Stomach smooth muscle (tissue), 2 donors: Measurements from ENCODE around the gene PRKCSH.
"Not testable (repeated sequence)": the region's sequence is repeated elsewhere in the genome, so short reads cannot be mapped to it uniquely, and the experiment has no call there.

Experiments used
- H3K27ac ChIP-seq: one replicate; pipeline ENCODE4 v1.7.0; 2013; ENCODE audit warnings: mild to moderate bottlenecking, low read length, inconsistent platforms
- H3K27me3 ChIP-seq, 2 donors: one replicate each; pipeline ENCODE4 v1.7.0; 2013; ENCODE audit warnings: low read length in 2 of 2; ENCODE audit not compliant: insufficient read depth in 2 of 2, control insufficient read depth in 1 of 2
- H3K36me3 ChIP-seq, 2 donors: one replicate each; pipeline ENCODE4 v1.7.0; 2013; ENCODE audit warnings: low read length in 2 of 2; ENCODE audit not compliant: control insufficient read depth in 2 of 2, insufficient read depth in 2 of 2
- H3K4me1 ChIP-seq: one replicate; pipeline ENCODE4 v1.7.0; 2013; ENCODE audit warnings: low read length; ENCODE audit not compliant: control insufficient read depth, insufficient read depth
- H3K4me3 ChIP-seq, 2 donors: one replicate each; pipeline ENCODE4 v1.7.0; 2013; ENCODE audit warnings: low read length in 2 of 2
- H3K9ac ChIP-seq, 2 donors: one replicate each; pipeline ENCODE4 v1.7.0; 2013; ENCODE audit warnings: low read length in 2 of 2, mild to moderate bottlenecking in 1 of 2
- H3K9me3 ChIP-seq, 2 donors: one replicate each; pipeline ENCODE4 v1.7.0; 2013; ENCODE audit warnings: low read length in 2 of 2; ENCODE audit not compliant: control insufficient read depth in 2 of 2
- donor health status: healthy.
- donor health status: Pancreatic carcinoma.

PRKCSH gene

DNA sequence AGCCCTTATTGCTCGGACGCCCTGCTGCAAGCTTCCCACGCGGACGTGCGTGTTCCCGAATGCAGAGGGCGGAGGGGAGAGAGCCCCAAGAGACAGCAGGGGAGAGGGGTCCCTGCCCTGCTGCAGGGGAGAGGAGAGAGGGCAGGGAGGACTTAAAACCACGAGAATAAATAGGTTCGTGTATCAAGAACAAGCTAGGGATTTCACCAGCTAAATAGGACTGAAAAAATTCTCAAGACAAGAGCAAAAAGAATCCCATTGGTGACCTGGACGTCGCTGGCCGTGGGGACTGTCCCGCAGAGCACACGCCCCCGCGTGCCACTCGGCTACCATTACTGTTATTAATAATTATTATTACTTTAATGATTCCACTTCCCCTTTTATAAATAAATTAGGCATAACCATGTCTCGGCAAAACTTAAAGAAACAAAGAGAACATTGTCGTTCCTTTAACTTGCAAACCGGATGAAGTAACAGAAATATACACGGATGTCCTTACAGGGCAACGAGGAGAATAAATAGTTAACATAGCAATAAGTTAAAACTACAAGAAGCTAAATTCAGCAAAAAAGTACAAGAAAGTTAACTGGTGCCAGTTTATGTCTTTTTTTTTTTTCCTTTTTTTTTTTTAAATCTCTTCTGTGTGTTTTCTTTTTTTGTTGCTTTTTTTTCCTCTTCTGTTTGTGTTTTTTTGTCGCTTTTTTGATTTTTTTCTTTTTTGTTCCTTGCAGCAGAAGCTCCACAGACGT, 16.6 kb downstream of the PRKCSH start:
- Histone ChIP-seq H3K9me3 (no peaks in the 10 kb centered on the region), H3K4me3 (no peak overlapping the region), H3K9ac (no peak overlapping the region), H3K4me1 (no peaks in the 10 kb centered on the region), H3K36me3 (peaks cover 0 to 8% of the 10 kb centered on the region in 2 donors), H3K27me3 (peaks cover 2 to 5% of the 10 kb centered on the region in 2 donors), H3K27ac (no peak overlapping the region)

DNA sequence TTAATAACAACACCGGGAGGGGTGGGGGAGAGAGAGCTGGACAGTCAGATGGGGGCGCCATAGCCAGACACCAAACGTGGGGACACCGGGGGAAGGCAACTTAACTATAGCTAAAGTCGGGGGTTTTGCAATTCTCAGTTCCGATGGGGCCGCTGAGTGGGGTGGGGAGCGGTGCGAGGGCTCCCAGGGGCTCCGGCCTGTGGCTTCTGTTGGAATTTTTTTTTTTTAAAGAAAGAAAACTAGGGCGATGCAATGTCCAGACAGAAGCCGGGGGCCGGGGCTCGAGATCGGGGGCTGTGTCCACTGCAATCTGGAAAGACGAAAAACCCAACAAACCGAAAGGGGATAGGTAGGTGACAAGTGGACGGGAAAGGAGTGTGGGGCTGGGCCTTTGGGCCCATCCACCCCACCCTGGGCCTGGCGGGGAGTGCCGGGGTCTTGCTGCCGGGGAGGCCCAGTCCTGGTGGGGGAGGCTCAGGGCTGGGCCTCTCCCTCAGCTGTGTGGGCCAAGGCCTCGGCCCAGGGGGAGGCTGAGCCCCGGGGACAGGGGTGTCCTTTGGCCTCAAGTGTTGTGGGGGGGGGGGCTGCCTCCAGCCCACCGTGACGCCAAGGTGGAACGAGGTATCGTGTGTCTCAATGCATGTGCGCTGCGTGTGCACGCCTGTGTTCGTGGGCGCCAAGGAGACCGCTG, 17.3 kb downstream of the PRKCSH start:
- no peak overlapping the region for H3K4me3 ChIP-seq
- no peaks in the 10 kb centered on the region for H3K9me3 ChIP-seq
- no peak overlapping the region for H3K27ac ChIP-seq
- H3K36me3 ChIP-seq: peaks cover 0 to 8% of the 10 kb centered on the region in 2 donors
- H3K4me1 ChIP-seq: no peaks in the 10 kb centered on the region
- H3K27me3 ChIP-seq: peaks cover 2 to 5% of the 10 kb centered on the region in 2 donors
- no peak overlapping the region for H3K9ac ChIP-seq

- no peaks in the 10 kb centered on the region for H3K9me3 ChIP-seq
- no peak overlapping the region for H3K9ac ChIP-seq
- peaks cover 0 to 2% of the 10 kb centered on the region in 2 donors for H3K36me3 ChIP-seq
- no peak overlapping the region for H3K4me3 ChIP-seq
- H3K4me1 ChIP-seq: no peaks in the 10 kb centered on the region
- H3K27ac ChIP-seq: no peak overlapping the region
- peaks cover 5% of the 10 kb centered on the region in 2 donors for H3K27me3 ChIP-seq
Measured at GRCh38 chr19:11453468-11454341, 18.3 kb downstream of the PRKCSH start.

- H3K36me3 ChIP-seq, H3K9ac ChIP-seq, H3K4me1 ChIP-seq, H3K9me3 ChIP-seq, H3K4me3 ChIP-seq, H3K27ac ChIP-seq: not testable (repeated sequence)
- peaks cover 8 to 11% of the 10 kb centered on the region in 2 donors for H3K27me3 ChIP-seq
Measured at GRCh38 chr19:11455233-11455554, 19.8 kb downstream of the PRKCSH start.

DNA sequence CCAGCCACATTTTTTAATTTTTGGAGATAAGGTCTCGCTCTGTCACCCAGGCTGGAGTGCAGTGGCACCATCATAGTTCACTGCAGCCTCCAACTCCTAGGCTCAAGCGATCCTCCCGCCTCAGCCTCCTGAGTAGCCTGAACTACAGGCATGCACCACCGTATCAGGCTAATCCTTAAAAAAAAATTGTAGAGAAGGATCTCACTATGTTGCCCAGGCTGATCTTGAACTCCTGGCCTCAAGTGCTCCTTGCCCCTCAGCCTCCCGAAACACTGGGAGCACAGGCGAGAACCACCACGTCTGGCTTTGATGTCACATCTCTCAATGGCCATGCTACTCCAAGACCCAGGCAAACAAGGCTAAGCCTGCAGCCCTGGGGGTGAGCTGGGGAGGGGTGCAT, 21.2 kb downstream of the PRKCSH start:
- Histone ChIP-seq H3K9me3 (no peaks in the 10 kb centered on the region), H3K27ac (no peak overlapping the region), H3K4me1 (no peaks in the 10 kb centered on the region), H3K4me3 (no peak overlapping the region), H3K9ac (no peak overlapping the region), H3K27me3 (peaks cover 10 to 11% of the 10 kb centered on the region in 2 donors), H3K36me3 (no peaks in the 10 kb centered on the region)

DNA sequence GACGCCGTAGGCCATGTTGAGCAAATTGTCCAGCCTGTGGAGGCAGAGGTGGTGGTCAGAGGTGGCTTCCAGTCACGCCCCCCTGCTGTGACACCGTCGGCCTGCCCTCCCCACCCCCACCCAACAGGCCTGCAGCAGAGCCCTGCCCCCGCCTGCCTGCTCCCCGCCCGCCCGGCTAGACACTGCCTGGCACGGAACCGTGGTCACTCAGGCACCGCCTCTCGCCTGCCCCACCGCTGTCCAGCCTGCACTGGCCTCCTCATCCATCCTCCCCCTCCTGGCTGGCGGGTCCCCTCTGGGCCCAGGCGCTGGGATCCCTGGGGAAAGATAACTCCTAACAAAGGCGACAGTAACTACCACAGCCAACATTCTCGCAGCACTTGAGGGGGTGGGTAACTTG, 21.7 kb downstream of the PRKCSH start:
- Histone ChIP-seq H3K9me3 (no peaks in the 10 kb centered on the region), H3K36me3 (no peaks in the 10 kb centered on the region), H3K9ac (no peak overlapping the region), H3K4me3 (no peak overlapping the region), H3K4me1 (no peaks in the 10 kb centered on the region), H3K27me3 (peaks cover 10 to 11% of the 10 kb centered on the region in 2 donors), H3K27ac (no peak overlapping the region)

DNA sequence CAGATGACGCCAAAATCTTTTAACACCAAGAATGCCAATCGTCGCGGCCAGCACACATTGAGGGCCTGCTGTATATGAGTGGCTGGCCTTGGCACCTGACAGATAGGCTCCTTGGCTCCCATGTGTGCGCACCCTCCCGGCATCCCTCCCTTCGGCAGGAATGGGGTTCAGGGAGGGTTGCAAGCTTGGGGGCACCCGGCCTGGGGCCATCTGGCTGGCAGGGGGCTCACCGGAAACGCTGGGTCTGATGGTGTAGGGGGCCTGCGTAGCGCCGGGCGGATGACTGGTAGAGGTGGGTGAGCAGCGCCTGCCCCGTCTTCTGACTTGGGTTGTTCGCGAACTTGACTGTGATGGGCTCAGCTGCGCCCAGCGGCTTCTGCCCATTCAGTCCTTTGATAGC, 22.4 kb downstream of the PRKCSH start:
- Histone ChIP-seq H3K27ac (no peak overlapping the region), H3K36me3 (no peaks in the 10 kb centered on the region), H3K9me3 (no peaks in the 10 kb centered on the region), H3K4me1 (no peaks in the 10 kb centered on the region), H3K9ac (no peak overlapping the region), H3K27me3 (peaks cover 9 to 10% of the 10 kb centered on the region in 2 donors), H3K4me3 (no peak overlapping the region)

GRCh38 chr19:11458236-11458900, 22.9 kb downstream of the PRKCSH start:
- Histone ChIP-seq H3K4me1 (no peaks in the 10 kb centered on the region), H3K36me3 (no peaks in the 10 kb centered on the region), H3K4me3 (no peak overlapping the region), H3K27ac (no peak overlapping the region), H3K9ac (no peak overlapping the region), H3K9me3 (no peaks in the 10 kb centered on the region), H3K27me3 (peaks cover 5 to 8% of the 10 kb centered on the region in 2 donors)

DNA sequence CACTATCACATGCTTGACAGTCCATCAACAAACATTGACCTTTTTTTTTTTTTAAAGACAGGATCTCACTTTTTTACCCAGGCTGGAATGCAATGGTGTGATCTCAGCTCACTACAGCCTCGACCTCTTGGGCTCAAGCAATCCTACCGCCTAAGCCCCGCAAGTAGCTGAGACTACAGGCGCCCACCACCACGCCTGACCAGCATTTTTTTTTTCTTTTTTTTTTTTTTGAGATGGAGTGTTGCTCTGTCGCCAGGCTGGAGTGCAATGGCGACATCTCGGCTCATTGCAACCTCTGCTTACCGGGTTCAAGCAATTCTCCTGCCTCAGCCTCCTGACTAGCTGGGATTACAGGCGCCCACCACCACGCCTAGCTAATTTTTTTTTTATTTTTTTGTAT, 23.5 kb downstream of the PRKCSH start:
- not testable (repeated sequence) for H3K27ac ChIP-seq, H3K4me1 ChIP-seq, H3K9me3 ChIP-seq, H3K27me3 ChIP-seq, H3K4me3 ChIP-seq, H3K9ac ChIP-seq, H3K36me3 ChIP-seq

- H3K9ac ChIP-seq: no peak overlapping the region
- H3K4me1 ChIP-seq: no peaks in the 10 kb centered on the region
- H3K27ac ChIP-seq: no peak overlapping the region
- no peaks in the 10 kb centered on the region for H3K36me3 ChIP-seq
- H3K4me3 ChIP-seq: no peak overlapping the region
- peaks cover 5 to 10% of the 10 kb centered on the region in 2 donors for H3K27me3 ChIP-seq
- H3K9me3 ChIP-seq: no peaks in the 10 kb centered on the region
Measured at GRCh38 chr19:11460207-11460606, 24.8 kb downstream of the PRKCSH start.
